HEK293T (cell line): Measurements from ENCODE around the gene FARP2.

Experiments
- FOXK2 ChIP-seq: fragments of 450-650 bp; IDR thresholded peaks from 2 replicates; pipeline ENCODE4 v1.6.1; 2016; ENCODE audit warnings: mild to moderate bottlenecking
- FOXM1 ChIP-seq: fragments of 450-650 bp; IDR thresholded peaks from 2 replicates; pipeline ENCODE4 v1.6.1; 2017; ENCODE audit warnings: mild to moderate bottlenecking, borderline replicate concordance
- PKNOX1 ChIP-seq: fragments of 450-650 bp; IDR thresholded peaks from 2 replicates; pipeline ENCODE4 v1.6.1; 2016
- SUZ12 ChIP-seq: fragments of 450-650 bp; IDR thresholded peaks from 2 replicates; pipeline ENCODE4 v1.6.1; 2016; ENCODE audit warnings: mild to moderate bottlenecking
- ZNF384 ChIP-seq: fragments of 450-650 bp; IDR thresholded peaks from 2 replicates; pipeline ENCODE4 v1.6.1; 2016

- TF ChIP-seq FOXK2 (no peak), SUZ12 (no peak), FOXM1 (no peak), ZNF384 (no peak), PKNOX1 (no peak)
These were observed 69.3 kb downstream of the FARP2 start for GRCh38 chr2:241425368-241425767.
